HepG2 (cell line): ENCODE measurements around the gene TEF. TPM values are rescaled to one million over a fixed set of nuclear protein-coding genes. Genes with fewer than 3 reads are reported as not detected.

Source experiments
- AGO2 ChIP-seq: fragments of 200-400 bp; formaldehyde crosslinking; optimal IDR thresholded peaks from 2 replicates; pipeline ENCODE3; 2017; ENCODE audit warnings: mild to moderate bottlenecking, low read depth, low read length, moderate library complexity
- ARNTL ChIP-seq: sonication (generic); formaldehyde crosslinking; IDR thresholded peaks from 2 replicates; pipeline ENCODE4 v1.4.0; 2020; ENCODE audit warnings: mild to moderate bottlenecking, missing genetic modification reagents
- FOXA3 ChIP-seq: IDR thresholded peaks from 2 replicates; pipeline ENCODE4 v1.6.1; 2016; ENCODE audit warnings: missing genetic modification reagents, missing compliant biosample characterization
- NONO ChIP-seq, 2 experiments: fragments of 450-650 bp in 1 of 2; sonication (generic) in 1 of 2; formaldehyde crosslinking in 1 of 2; IDR thresholded peaks in 1 of 2; conservative IDR thresholded peaks in 1 of 2; 2 replicates each; pipeline versions ENCODE4 v1.6.1 to v1.8.0; 2017 to 2022; ENCODE audit warnings: mild to moderate bottlenecking in 1 of 2, missing genetic modification reagents in 1 of 2, moderate library complexity in 1 of 2
- RBFOX2 ChIP-seq: fragments of 200-400 bp; formaldehyde crosslinking; IDR thresholded peaks from 2 replicates; pipeline ENCODE4 v1.6.1; 2017; ENCODE audit warnings: low read depth, mild to moderate bottlenecking, low read length
- SMYD3 ChIP-seq: sonication (generic); formaldehyde crosslinking; IDR thresholded peaks from 2 replicates; pipeline ENCODE4 v1.8.1; 2023; ENCODE audit warnings: mild to moderate bottlenecking, missing genetic modification reagents
- TEAD3 ChIP-seq: optimal IDR thresholded peaks from 2 replicates; pipeline ENCODE3; 2016; ENCODE audit warnings: borderline replicate concordance
- ZC3H13 ChIP-seq: sonication (generic); formaldehyde crosslinking; IDR thresholded peaks from 2 replicates; pipeline ENCODE4 v1.8.1; 2023; ENCODE audit warnings: mild to moderate bottlenecking, missing genetic modification reagents, moderate library complexity
- ZNF441 ChIP-seq: sonication (generic); formaldehyde crosslinking; IDR thresholded peaks from 2 replicates; pipeline ENCODE4 v1.7.0; 2021; ENCODE audit warnings: missing genetic modification reagents, borderline replicate concordance
- polyA plus RNA-seq, 8 experiments: library from polyadenylated mRNA; depleted of rRNA in 3 of 8; stranded (reverse) in 7 of 8; unstranded in 1 of 8; fragments of >200 nt; fragmentation: Illumina TruSeq in 4 of 8; extraction: Trizol in 4 of 8; gene quantifications; 2 replicates each; pipeline versions ENCODE4 v1.2.1 to v1.2.3, GENCODE V29; 2011 to 2016; ENCODE audit warnings: low read depth in 4 of 8, missing spikeins in 1 of 8, mixed read lengths in 1 of 8; ENCODE audit not compliant: insufficient read depth in 1 of 8
- total RNA-seq, 5 experiments: library from RNA; depleted of rRNA; stranded (reverse); fragments of >200 nt; fragmentation: Illumina TruSeq; extraction: Trizol; gene quantifications; 2 replicates each; pipeline ENCODE4 v1.2.3, GENCODE V29; 2016; ENCODE audit warnings: low read depth in 1 of 5
- TF ChIP-seq, protein P1 (sequence below), 2 experiments: sonication (generic) in 1 of 2; formaldehyde crosslinking in 1 of 2; IDR thresholded peaks; 2 replicates each; pipeline versions ENCODE4 v1.6.1 to v1.9.0; 2014 to 2022; ENCODE audit warnings: antibody characterized with exemption in 1 of 2, borderline replicate concordance in 1 of 2, inconsistent platforms in 1 of 2, low read depth in 1 of 2, missing genetic modification reagents in 1 of 2
- TF ChIP-seq, protein P2 (sequence below): sonication (generic); formaldehyde crosslinking; IDR thresholded peaks from 2 replicates; pipeline ENCODE4 v1.8.0; 2022; ENCODE audit warnings: low read depth, missing genetic modification reagents
- TF ChIP-seq, protein P3 (sequence below): sonication (generic); formaldehyde crosslinking; IDR thresholded peaks from 2 replicates; pipeline ENCODE4 v1.5.0; 2020; ENCODE audit warnings: mild to moderate bottlenecking, missing genetic modification reagents, borderline replicate concordance

TEF gene
- total and polyA plus RNA-seq, 2 of the 13 experiments (the other 11 are each of a cell fraction or from before 2014, with no cell fraction given), result 7.6 to 11.2 TPM

DNA sequence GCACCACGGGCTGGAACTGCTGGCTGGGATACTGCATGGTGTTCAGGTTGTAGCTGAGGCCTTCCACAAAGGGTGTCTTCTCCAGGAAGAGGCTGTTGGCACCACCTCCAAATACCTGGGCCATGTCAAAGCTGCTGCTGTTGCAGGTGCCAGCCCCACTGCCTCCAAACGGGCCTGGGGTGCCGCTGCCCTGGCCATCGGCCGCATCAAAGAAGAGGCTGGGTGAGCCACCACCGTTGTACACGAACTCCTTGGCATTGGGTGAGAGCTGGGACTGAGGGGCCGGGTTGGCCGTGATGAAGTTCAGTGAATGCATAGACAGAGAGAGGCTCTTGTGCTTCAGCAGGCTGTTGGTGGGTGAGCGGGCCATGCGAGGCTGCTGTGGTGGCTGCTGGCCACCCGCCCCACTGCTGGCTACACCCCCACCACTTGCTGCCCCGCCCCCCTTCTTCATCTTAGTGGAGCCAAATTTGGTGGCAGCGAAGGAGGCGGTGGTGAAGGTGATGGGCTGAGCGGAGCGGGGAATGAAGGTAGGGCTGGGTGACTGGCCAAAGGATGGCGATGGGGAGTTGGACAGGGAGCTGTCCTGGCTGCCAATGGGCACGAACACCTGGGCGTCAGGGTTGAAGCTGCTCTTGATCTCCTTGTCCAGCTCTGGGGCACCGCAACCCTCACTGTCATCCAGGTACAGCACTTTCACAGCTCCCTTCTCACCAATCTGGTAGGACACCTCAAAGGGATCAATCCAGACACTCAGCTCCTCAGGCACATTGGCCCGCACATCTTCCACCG, 54.8 kb downstream of the TEF start (continued):
- TF ChIP-seq ARNTL (no peak), TEAD3 (no peak), NONO (IDR thresholded peaks at IDR 0.05) (no peak), NONO (CRISPR knock-in tag; conservative IDR thresholded peaks at IDR 0.05) (0 out of 2 replicates have a peak, but pooled peaks have one; percentile 5), RBFOX2 (peak; percentile 67), ZC3H13 (CRISPR knock-in tag) (peak; percentile 52; the same call in 1 of the 2 replicates), ZNF441 (CRISPR knock-in tag) (no peak), AGO2 (peak; percentile 85), FOXA3 (CRISPR knock-in tag) (no peak), SMYD3 (no peak)
- TF ChIP-seq, protein P1, sequence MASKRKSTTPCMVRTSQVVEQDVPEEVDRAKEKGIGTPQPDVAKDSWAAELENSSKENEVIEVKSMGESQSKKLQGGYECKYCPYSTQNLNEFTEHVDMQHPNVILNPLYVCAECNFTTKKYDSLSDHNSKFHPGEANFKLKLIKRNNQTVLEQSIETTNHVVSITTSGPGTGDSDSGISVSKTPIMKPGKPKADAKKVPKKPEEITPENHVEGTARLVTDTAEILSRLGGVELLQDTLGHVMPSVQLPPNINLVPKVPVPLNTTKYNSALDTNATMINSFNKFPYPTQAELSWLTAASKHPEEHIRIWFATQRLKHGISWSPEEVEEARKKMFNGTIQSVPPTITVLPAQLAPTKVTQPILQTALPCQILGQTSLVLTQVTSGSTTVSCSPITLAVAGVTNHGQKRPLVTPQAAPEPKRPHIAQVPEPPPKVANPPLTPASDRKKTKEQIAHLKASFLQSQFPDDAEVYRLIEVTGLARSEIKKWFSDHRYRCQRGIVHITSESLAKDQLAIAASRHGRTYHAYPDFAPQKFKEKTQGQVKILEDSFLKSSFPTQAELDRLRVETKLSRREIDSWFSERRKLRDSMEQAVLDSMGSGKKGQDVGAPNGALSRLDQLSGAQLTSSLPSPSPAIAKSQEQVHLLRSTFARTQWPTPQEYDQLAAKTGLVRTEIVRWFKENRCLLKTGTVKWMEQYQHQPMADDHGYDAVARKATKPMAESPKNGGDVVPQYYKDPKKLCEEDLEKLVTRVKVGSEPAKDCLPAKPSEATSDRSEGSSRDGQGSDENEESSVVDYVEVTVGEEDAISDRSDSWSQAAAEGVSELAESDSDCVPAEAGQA (IDR thresholded peaks at IDR 0.05; ENCODE audit: low read depth), result no peak
- TF ChIP-seq, protein P1 (CRISPR knock-in tag; IDR thresholded peaks at IDR 0.05; ENCODE audit: borderline replicate concordance), result no peak
- TF ChIP-seq, protein P2, sequence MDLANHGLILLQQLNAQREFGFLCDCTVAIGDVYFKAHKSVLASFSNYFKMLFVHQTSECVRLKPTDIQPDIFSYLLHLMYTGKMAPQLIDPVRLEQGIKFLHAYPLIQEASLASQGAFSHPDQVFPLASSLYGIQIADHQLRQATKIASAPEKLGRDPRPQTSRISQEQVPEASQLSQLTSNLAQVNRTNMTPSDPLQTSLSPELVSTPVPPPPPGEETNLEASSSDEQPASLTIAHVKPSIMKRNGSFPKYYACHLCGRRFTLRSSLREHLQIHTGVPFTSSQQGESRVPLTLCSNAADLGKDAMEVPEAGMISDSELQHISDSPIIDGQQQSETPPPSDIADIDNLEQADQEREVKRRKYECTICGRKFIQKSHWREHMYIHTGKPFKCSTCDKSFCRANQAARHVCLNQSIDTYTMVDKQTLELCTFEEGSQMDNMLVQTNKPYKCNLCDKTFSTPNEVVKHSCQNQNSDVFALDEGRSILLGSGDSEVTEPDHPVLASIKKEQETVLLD, result no peak
- TF ChIP-seq, protein P3, sequence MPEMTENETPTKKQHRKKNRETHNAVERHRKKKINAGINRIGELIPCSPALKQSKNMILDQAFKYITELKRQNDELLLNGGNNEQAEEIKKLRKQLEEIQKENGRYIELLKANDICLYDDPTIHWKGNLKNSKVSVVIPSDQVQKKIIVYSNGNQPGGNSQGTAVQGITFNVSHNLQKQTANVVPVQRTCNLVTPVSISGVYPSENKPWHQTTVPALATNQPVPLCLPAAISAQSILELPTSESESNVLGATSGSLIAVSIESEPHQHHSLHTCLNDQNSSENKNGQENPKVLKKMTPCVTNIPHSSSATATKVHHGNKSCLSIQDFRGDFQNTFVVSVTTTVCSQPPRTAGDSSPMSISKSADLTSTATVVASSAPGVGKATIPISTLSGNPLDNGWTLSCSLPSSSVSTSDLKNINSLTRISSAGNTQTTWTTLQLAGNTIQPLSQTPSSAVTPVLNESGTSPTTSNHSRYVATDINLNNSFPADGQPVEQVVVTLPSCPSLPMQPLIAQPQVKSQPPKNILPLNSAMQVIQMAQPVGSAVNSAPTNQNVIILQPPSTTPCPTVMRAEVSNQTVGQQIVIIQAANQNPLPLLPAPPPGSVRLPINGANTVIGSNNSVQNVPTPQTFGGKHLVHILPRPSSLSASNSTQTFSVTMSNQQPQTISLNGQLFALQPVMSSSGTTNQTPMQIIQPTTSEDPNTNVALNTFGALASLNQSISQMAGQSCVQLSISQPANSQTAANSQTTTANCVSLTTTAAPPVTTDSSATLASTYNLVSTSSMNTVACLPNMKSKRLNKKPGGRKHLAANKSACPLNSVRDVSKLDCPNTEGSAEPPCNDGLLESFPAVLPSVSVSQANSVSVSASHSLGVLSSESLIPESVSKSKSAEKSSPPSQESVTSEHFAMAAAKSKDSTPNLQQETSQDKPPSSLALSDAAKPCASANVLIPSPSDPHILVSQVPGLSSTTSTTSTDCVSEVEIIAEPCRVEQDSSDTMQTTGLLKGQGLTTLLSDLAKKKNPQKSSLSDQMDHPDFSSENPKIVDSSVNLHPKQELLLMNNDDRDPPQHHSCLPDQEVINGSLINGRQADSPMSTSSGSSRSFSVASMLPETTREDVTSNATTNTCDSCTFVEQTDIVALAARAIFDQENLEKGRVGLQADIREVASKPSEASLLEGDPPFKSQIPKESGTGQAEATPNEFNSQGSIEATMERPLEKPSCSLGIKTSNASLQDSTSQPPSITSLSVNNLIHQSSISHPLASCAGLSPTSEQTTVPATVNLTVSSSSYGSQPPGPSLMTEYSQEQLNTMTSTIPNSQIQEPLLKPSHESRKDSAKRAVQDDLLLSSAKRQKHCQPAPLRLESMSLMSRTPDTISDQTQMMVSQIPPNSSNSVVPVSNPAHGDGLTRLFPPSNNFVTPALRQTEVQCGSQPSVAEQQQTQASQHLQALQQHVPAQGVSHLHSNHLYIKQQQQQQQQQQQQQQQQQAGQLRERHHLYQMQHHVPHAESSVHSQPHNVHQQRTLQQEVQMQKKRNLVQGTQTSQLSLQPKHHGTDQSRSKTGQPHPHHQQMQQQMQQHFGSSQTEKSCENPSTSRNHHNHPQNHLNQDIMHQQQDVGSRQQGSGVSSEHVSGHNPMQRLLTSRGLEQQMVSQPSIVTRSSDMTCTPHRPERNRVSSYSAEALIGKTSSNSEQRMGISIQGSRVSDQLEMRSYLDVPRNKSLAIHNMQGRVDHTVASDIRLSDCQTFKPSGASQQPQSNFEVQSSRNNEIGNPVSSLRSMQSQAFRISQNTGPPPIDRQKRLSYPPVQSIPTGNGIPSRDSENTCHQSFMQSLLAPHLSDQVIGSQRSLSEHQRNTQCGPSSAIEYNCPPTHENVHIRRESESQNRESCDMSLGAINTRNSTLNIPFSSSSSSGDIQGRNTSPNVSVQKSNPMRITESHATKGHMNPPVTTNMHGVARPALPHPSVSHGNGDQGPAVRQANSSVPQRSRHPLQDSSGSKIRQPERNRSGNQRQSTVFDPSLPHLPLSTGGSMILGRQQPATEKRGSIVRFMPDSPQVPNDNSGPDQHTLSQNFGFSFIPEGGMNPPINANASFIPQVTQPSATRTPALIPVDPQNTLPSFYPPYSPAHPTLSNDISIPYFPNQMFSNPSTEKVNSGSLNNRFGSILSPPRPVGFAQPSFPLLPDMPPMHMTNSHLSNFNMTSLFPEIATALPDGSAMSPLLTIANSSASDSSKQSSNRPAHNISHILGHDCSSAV, result no peak
